Measurements from ENCODE around the gene ARMS2. TPM values are rescaled to one million over a fixed set of nuclear protein-coding genes. Genes with fewer than 3 reads are reported as not detected.

Gene ARMS2
- total and polyA plus RNA-seq, 8 donors = not detected

- H3K9me3 ChIP-seq = no peaks in the 10 kb centered on the region
- peaks cover 0 to 63% (median 37%) of the 10 kb centered on the region in 4 donors for H3K4me1 ChIP-seq
- 37 to 56% (median 45%) methylated on average over 15 of the region's 15 CpGs for WGBS, 5 donors
- no peak for TF ChIP-seq POLR2A (IDR thresholded peaks at IDR 0.05)
- TF ChIP-seq, protein P1, sequence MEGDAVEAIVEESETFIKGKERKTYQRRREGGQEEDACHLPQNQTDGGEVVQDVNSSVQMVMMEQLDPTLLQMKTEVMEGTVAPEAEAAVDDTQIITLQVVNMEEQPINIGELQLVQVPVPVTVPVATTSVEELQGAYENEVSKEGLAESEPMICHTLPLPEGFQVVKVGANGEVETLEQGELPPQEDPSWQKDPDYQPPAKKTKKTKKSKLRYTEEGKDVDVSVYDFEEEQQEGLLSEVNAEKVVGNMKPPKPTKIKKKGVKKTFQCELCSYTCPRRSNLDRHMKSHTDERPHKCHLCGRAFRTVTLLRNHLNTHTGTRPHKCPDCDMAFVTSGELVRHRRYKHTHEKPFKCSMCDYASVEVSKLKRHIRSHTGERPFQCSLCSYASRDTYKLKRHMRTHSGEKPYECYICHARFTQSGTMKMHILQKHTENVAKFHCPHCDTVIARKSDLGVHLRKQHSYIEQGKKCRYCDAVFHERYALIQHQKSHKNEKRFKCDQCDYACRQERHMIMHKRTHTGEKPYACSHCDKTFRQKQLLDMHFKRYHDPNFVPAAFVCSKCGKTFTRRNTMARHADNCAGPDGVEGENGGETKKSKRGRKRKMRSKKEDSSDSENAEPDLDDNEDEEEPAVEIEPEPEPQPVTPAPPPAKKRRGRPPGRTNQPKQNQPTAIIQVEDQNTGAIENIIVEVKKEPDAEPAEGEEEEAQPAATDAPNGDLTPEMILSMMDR (IDR thresholded peaks at IDR 0.05) = no peak
- no peak for TF ChIP-seq EP300 (IDR thresholded peaks at IDR 0.05)
- no peak for TF ChIP-seq POLR2AphosphoS5 (IDR thresholded peaks at IDR 0.05)
- intact Hi-C loops (cut with DNase I; ENCODE audit: low total_unique reads) = no loop called here
- no peaks in the 10 kb centered on the region for H3K27me3 ChIP-seq
- no peaks in the 10 kb centered on the region for H3K36me3 ChIP-seq
- H3K27ac ChIP-seq = peak overlapping the region in 4 of 5 donors; percentile 40 to 74 (median 57)
- DNase-seq = peak in 1 of 2 donors; percentile 61
- no peak overlapping the region for H3K4me3 ChIP-seq
Measured at GRCh38 chr10:122474131-122474818, 19.8 kb downstream of the ARMS2 start.

GRCh38 chr10:122475100-122475499, 20.6 kb downstream of the ARMS2 start:
- peaks cover 0 to 63% (median 34%) of the 10 kb centered on the region in 4 donors for H3K4me1 ChIP-seq
- peak overlapping the region in 4 of 5 donors; percentile 49 to 74 (median 57) for H3K27ac ChIP-seq
- TF ChIP-seq, protein P1 (IDR thresholded peaks at IDR 0.05) = no peak
- no peak for TF ChIP-seq POLR2AphosphoS5 (IDR thresholded peaks at IDR 0.05)
- TF ChIP-seq EP300 (IDR thresholded peaks at IDR 0.05) = no peak
- TF ChIP-seq POLR2A (IDR thresholded peaks at IDR 0.05) = no peak
- peak in 1 of 2 donors; percentile 55 for DNase-seq
- no peaks in the 10 kb centered on the region for H3K27me3 ChIP-seq
- no peak overlapping the region for H3K4me3 ChIP-seq
- intact Hi-C loops (cut with DNase I; ENCODE audit: low total_unique reads) = no loop called here
- WGBS, 5 donors = 57 to 75% (median 66%) methylated on average over 12 of the region's 12 CpGs
- H3K9me3 ChIP-seq = no peaks in the 10 kb centered on the region
- no peaks in the 10 kb centered on the region for H3K36me3 ChIP-seq

GRCh38 chr10:122475591-122476332, 21.3 kb downstream of the ARMS2 start:
- intact Hi-C loops (cut with DNase I; ENCODE audit: low total_unique reads) = no loop called here
- 60 to 79% (median 71%) methylated on average over 14 to 16 of the region's 16 CpGs for WGBS, 5 donors
- Histone ChIP-seq H3K4me1 (peaks cover 0 to 69% (median 34%) of the 10 kb centered on the region in 4 donors), H3K27me3 (no peaks in the 10 kb centered on the region), H3K4me3 (no peak overlapping the region), H3K9me3 (no peaks in the 10 kb centered on the region), H3K36me3 (no peaks in the 10 kb centered on the region), H3K27ac (peak overlapping the region in 4 of 5 donors; percentile 49 to 74 (median 57))
- DNase-seq = no peak
- TF ChIP-seq, protein P1 (IDR thresholded peaks at IDR 0.05) = no peak
- TF ChIP-seq POLR2A (IDR thresholded peaks at IDR 0.05) = no peak
- TF ChIP-seq EP300 (IDR thresholded peaks at IDR 0.05) = no peak
- TF ChIP-seq POLR2AphosphoS5 (IDR thresholded peaks at IDR 0.05) = no peak

- no peaks in the 10 kb centered on the region for H3K36me3 ChIP-seq
- TF ChIP-seq EP300 (IDR thresholded peaks at IDR 0.05) = no peak
- H3K4me3 ChIP-seq = no peak overlapping the region
- 79 to 90% (median 85%) methylated on average over 6 of the region's 6 CpGs for WGBS, 5 donors
- peaks cover 0 to 69% (median 34%) of the 10 kb centered on the region in 4 donors for H3K4me1 ChIP-seq
- peak overlapping the region in 3 of 5 donors; percentile 49 to 74 (median 62) for H3K27ac ChIP-seq
- DNase-seq = no peak
- H3K9me3 ChIP-seq = no peaks in the 10 kb centered on the region
- no peaks in the 10 kb centered on the region for H3K27me3 ChIP-seq
- intact Hi-C loops (cut with DNase I; ENCODE audit: low total_unique reads) = no loop called here
Measured at GRCh38 chr10:122476333-122476695, 21.9 kb downstream of the ARMS2 start.

All from stomach (tissue), 9 donors.